IMR-90 (cell line): ENCODE results near the gene CXCL17. TPM values are rescaled to one million over a fixed set of nuclear protein-coding genes. Genes with fewer than 3 reads are reported as not detected.

ENCODE experiments used
- ATAC-seq: fragments of 200-7000 bp; cut with Tn5 transposase; 2 replicates; pipeline ENCODE4 v1.9.1; 2020; ENCODE audit warnings: low read depth, mild to moderate bottlenecking, moderate library complexity
- BruUV-seq: library from RNA; stranded (reverse); fragments of 400-500 nt; replicated peaks from 2 replicates; lab custom pipeline; 2021; lab: Mats Ljungman, UMichigan
- CTCF ChIA-PET: fragments of 300-600 bp; formaldehyde crosslinking; extraction: SDS; loops from one replicate; lab custom pipeline; 2021; ENCODE audit warnings: antibody characterized with exemption; lab: Yijun Ruan, JAX
- POLR2A ChIA-PET: fragments of 300-600 bp; sonication (Branson Sonifier 250); formaldehyde crosslinking; loops from one replicate; lab custom pipeline; 2022; ENCODE audit warnings: antibody characterized with exemption; ENCODE audit not compliant: unreplicated experiment; lab: Charles Lee
- DNase-seq: peaks from one replicate; pipeline ENCODE4 v3.0.0; 2013
- H2AFZ ChIP-seq: replicated peaks from 2 replicates; pipeline ENCODE3; 2013; ENCODE audit warnings: low read length, mild to moderate bottlenecking; ENCODE audit not compliant: poor library complexity
- H2AK5ac ChIP-seq: 2 replicates; pipeline ENCODE4 v1.6.1; 2013; ENCODE audit warnings: low read depth, low read length, inconsistent platforms
- H2AK9ac ChIP-seq: replicated peaks from 2 replicates; pipeline ENCODE3; 2013; ENCODE audit warnings: mild to moderate bottlenecking, low read depth, low read length, moderate library complexity; ENCODE audit not compliant: poor library complexity
- H2BK120ac ChIP-seq: 2 replicates; pipeline ENCODE4 v1.6.1; 2013; ENCODE audit warnings: low read depth, low read length, inconsistent platforms
- H2BK15ac ChIP-seq: 3 replicates; pipeline ENCODE4 v1.6.1; 2013; ENCODE audit warnings: low read depth, low read length, inconsistent platforms
- H2BK20ac ChIP-seq: 2 replicates; pipeline ENCODE4 v1.6.1; 2013; ENCODE audit warnings: low read depth, mild to moderate bottlenecking, inconsistent platforms, low read length, moderate library complexity
- H2BK5ac ChIP-seq: 2 replicates; pipeline ENCODE4 v1.6.1; 2013; ENCODE audit warnings: mild to moderate bottlenecking, low read depth, low read length, inconsistent platforms; ENCODE audit not compliant: poor library complexity, severe bottlenecking
- H3K14ac ChIP-seq: replicated peaks from 2 replicates; pipeline ENCODE4 v1.6.1; 2013; ENCODE audit warnings: low read depth, low read length, inconsistent platforms
- H3K18ac ChIP-seq: 2 replicates; pipeline ENCODE4 v1.6.1; 2013; ENCODE audit warnings: low read depth, low read length, control low read depth
- H3K23ac ChIP-seq: 2 replicates; pipeline ENCODE4 v1.6.1; 2013; ENCODE audit warnings: low read depth, low read length, inconsistent platforms
- H3K27ac ChIP-seq: 2 replicates; pipeline ENCODE4 v1.5.1; 2013; ENCODE audit warnings: mild to moderate bottlenecking, control low read depth, low read length; ENCODE audit not compliant: insufficient read depth
- H3K27me3 ChIP-seq: 2 replicates; pipeline ENCODE4 v1.6.1; 2013; ENCODE audit warnings: low read length; ENCODE audit not compliant: control insufficient read depth, insufficient read depth
- H3K36me3 ChIP-seq: 2 replicates; pipeline ENCODE4 v1.6.1; 2013; ENCODE audit warnings: low read length, mixed read lengths; ENCODE audit not compliant: control insufficient read depth, insufficient read depth
- H3K4ac ChIP-seq: 2 replicates; pipeline ENCODE4 v1.6.1; 2013; ENCODE audit warnings: low read depth, low read length, inconsistent platforms
- H3K4me1 ChIP-seq: 2 replicates; pipeline ENCODE4 v1.6.1; 2013; ENCODE audit warnings: low read length, mixed read lengths; ENCODE audit not compliant: control insufficient read depth, insufficient read depth
- H3K4me2 ChIP-seq: 2 replicates; pipeline ENCODE4 v1.6.1; 2013; ENCODE audit warnings: low read depth, mild to moderate bottlenecking, control low read depth, low read length, moderate library complexity
- H3K4me3 ChIP-seq: 2 replicates; pipeline ENCODE4 v1.5.1; 2013; ENCODE audit warnings: low read depth, mild to moderate bottlenecking, control low read depth, low read length, moderate library complexity; ENCODE audit not compliant: insufficient read depth
- H3K56ac ChIP-seq: 2 replicates; pipeline ENCODE4 v1.6.1; 2013; ENCODE audit warnings: low read length, inconsistent platforms; ENCODE audit not compliant: insufficient read depth; ENCODE audit errors: extremely low read depth
- H3K79me1 ChIP-seq, 2 experiments: 2 replicates each; pipeline ENCODE4 v1.6.1; 2013; ENCODE audit warnings: low read length in 2 of 2, inconsistent platforms in 1 of 2, low read depth in 1 of 2
- H3K9ac ChIP-seq: 2 replicates; pipeline ENCODE4 v1.6.1; 2013; ENCODE audit warnings: low read depth, low read length, control low read depth
- H3K9me1 ChIP-seq: 2 replicates; pipeline ENCODE4 v1.6.1; 2013; ENCODE audit warnings: low read length, inconsistent platforms; ENCODE audit not compliant: insufficient read depth
- H3K9me3 ChIP-seq: 2 replicates; pipeline ENCODE4 v1.6.1; 2013; ENCODE audit warnings: low read length; ENCODE audit not compliant: control insufficient read depth, insufficient read depth
- H4K20me1 ChIP-seq: 2 replicates; pipeline ENCODE4 v1.6.1; 2013; ENCODE audit warnings: low read length, inconsistent platforms; ENCODE audit not compliant: insufficient read depth
- H4K5ac ChIP-seq: 2 replicates; pipeline ENCODE4 v1.6.1; 2013; ENCODE audit warnings: mild to moderate bottlenecking, low read depth, low read length, control low read depth
- H4K8ac ChIP-seq, 2 experiments: 2 replicates each; pipeline ENCODE4 v1.6.1; 2013; ENCODE audit warnings: low read depth in 2 of 2, low read length in 2 of 2, control low read depth in 1 of 2, inconsistent platforms in 1 of 2
- H4K91ac ChIP-seq: 2 replicates; pipeline ENCODE4 v1.6.1; 2013; ENCODE audit warnings: low read depth, low read length, inconsistent platforms; ENCODE audit not compliant: insufficient read depth
- FOS ChIP-seq: fragments of 150-350 bp; IDR thresholded peaks from 2 replicates; pipeline ENCODE4 v1.6.1; 2016; ENCODE audit warnings: low read depth, low read length
- SMC3 ChIP-seq: fragments of 150-350 bp; IDR thresholded peaks from 2 replicates; pipeline ENCODE4 v1.6.1; 2016; ENCODE audit warnings: low read depth, mild to moderate bottlenecking, antibody characterized with exemption, low read length, moderate library complexity
- WGBS, 2 experiments: methylation state at CpG; one replicate each; pipeline versions ENCODE4 v1.1.5 to v1.1.7; 2013; ENCODE audit warnings: missing lambda C conversion rate in 2 of 2; ENCODE audit not compliant: insufficient read length in 1 of 2; ENCODE audit errors: extremely low coverage in 2 of 2; 5-methylcytosine and 5-hydroxymethylcytosine counted together
- dilution Hi-C: fragments of 300-500 bp; cut with HindIII; formaldehyde crosslinking; loops from one replicate; pipeline ENCODE4 v1.14.3; 2018; ENCODE audit warnings: low sequenced_read_pairs; ENCODE audit not compliant: unreplicated experiment
- in situ Hi-C: fragments of 300-500 bp; cut with MboI; formaldehyde crosslinking; loops from 3 replicates; pipeline ENCODE4 v1.14.3; 2019; ENCODE audit warnings: low sequenced_read_pairs, inconsistent platforms, mixed read lengths
- intact Hi-C: fragments of 100-400 bp; cut with micrococcal nuclease; formaldehyde crosslinking; loops from 2 replicates; pipeline ENCODE4 v1.10.0; 2022
- polyA plus RNA-seq, 3 experiments: library from polyadenylated mRNA; depleted of rRNA; stranded (reverse); fragments of >200 nt; gene quantifications; 2 replicates each; pipeline ENCODE4 v1.2.3, GENCODE V29; 2012; ENCODE audit warnings: low replicate concordance in 1 of 3
- total RNA-seq: library from RNA; depleted of rRNA; stranded (reverse); fragments of >200 nt; gene quantifications from 2 replicates; pipeline ENCODE4 v1.2.3, GENCODE V29; 2012

Gene CXCL17
- total and polyA plus RNA-seq, 2 of the 4 experiments (the other 2 are of a cell fraction): not detected

GRCh38 chr19:42469311-42470235, 26.8 kb upstream of the CXCL17 start:
- Histone ChIP-seq H3K4ac (no peak overlapping the region), H4K5ac (no peak overlapping the region), H4K20me1 (no peaks in the 10 kb centered on the region), H3K4me2 (no peak overlapping the region), H4K8ac (no peak overlapping the region), H3K9me1 (peaks cover 4% of the 10 kb centered on the region; the same call in 1 of the 2 replicates), H3K18ac (no peak overlapping the region), H3K9ac (no peak overlapping the region), H2BK5ac (no peak overlapping the region), H3K27me3 (peaks cover 15% of the 10 kb centered on the region), H2AK5ac (no peak overlapping the region), H3K23ac (no peak overlapping the region), H3K36me3 (no peaks in the 10 kb centered on the region), H3K9me3 (no peaks in the 10 kb centered on the region), H2BK15ac (no peak overlapping the region), H2BK20ac (no peak overlapping the region), H2AFZ (no peak overlapping the region), H4K91ac (no peak overlapping the region), H2BK120ac (no peak overlapping the region), H2AK9ac (no peak overlapping the region), H3K27ac (no peak overlapping the region), H3K4me3 (no peak overlapping the region), H3K4me1 (peaks cover 6% of the 10 kb centered on the region; the same call in 1 of the 2 replicates), H3K79me1 (no peaks in the 10 kb centered on the region), H3K56ac (no peak overlapping the region), H3K14ac (no peak overlapping the region)
- intact Hi-C loops (no loop called here), dilution Hi-C loops (no loop called here), in situ Hi-C loops (no loop called here)
- POLR2A ChIA-PET: no interaction called here
- CTCF ChIA-PET: no interaction called here
- no peak for ATAC-seq
- WGBS, 2 experiments: 41% methylated on average over 4 of the region's 8 CpGs; no CpG with 5 or more reads in 1 of the 2 experiments
- no TSS peak for BruUV-seq
- TF ChIP-seq FOS (no peak), SMC3 (no peak)
- DNase-seq: no peak
